Coronary artery (tissue), 2 donors: Measurements from ENCODE around the gene ZBTB48.
A peak's percentile ranks its signal among the peaks of the same experiment; 100 is the strongest.

ENCODE experiments used
- DNase-seq: peaks from one replicate; pipeline ENCODE4 v3.0.0-alpha.2; 2017; ENCODE audit warnings: low spot score
- H3K27ac ChIP-seq, 2 donors: fragments of 200-600 bp; sonication (generic); one replicate each; pipeline ENCODE4 v1.5.1; 2016 to 2019
- H3K4me3 ChIP-seq: fragments of 200-600 bp; sonication (generic); 2 replicates; pipeline ENCODE4 v1.5.1; 2016; ENCODE audit warnings: mild to moderate bottlenecking, moderate library complexity
- CTCF ChIP-seq: fragments of 200-600 bp; sonication (generic); IDR thresholded peaks from one replicate; pipeline ENCODE4 v1.5.1; 2019; ENCODE audit warnings: antibody characterized with exemption

Gene ZBTB48

GRCh38 chr1:6572653-6573383, 7.0 kb upstream of the ZBTB48 start:
- no peak overlapping the region for H3K27ac ChIP-seq
- no peak for DNase-seq
- H3K4me3 ChIP-seq = no peak overlapping the region
- no peak for TF ChIP-seq CTCF

DNA sequence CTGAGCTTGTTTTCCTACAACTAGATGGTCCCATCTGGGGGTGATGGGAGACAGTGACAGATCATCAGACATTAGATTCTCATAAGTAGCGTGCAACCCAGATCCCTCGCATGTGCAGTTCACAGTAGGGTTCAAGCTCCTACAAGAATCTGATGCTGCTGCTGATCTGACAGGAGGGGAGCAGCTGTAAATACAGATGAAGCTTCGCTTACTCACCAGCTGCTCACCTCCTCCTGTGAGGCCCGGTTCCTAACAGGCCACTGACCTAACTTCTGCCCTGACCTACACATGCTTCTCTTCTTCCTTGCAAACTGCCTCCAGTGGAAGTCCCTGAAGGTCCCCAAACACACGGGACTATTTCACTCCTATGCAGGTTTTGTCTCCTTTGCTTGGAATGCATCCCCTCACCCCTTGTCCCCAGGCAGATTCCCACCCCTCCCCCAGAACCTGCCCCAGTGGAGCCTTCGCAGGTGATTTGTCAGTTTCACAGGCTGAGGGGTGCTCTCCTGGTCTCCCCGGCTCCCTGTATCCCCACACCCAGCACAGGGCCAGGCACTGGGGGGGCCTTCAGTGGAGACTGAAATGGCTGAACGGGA, 5.7 kb upstream of the ZBTB48 start:
- no peak for TF ChIP-seq CTCF
- Histone ChIP-seq H3K27ac (no peak overlapping the region), H3K4me3 (no peak overlapping the region)
- DNase-seq = no peak

DNA sequence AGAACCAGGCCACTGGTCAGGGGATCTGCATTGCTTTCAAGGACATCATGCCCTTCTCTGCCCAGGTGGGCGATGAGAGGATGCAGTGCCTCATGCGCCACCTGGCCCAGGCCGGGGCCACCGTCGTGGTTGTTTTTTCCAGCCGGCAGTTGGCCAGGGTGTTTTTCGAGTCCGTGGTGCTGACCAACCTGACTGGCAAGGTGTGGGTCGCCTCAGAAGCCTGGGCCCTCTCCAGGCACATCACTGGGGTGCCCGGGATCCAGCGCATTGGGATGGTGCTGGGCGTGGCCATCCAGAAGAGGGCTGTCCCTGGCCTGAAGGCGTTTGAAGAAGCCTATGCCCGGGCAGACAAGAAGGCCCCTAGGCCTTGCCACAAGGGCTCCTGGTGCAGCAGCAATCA, 5.0 kb upstream of the ZBTB48 start:
- Histone ChIP-seq H3K27ac (no peak overlapping the region), H3K4me3 (no peak overlapping the region)
- no peak for DNase-seq
- no peak for TF ChIP-seq CTCF

DNA sequence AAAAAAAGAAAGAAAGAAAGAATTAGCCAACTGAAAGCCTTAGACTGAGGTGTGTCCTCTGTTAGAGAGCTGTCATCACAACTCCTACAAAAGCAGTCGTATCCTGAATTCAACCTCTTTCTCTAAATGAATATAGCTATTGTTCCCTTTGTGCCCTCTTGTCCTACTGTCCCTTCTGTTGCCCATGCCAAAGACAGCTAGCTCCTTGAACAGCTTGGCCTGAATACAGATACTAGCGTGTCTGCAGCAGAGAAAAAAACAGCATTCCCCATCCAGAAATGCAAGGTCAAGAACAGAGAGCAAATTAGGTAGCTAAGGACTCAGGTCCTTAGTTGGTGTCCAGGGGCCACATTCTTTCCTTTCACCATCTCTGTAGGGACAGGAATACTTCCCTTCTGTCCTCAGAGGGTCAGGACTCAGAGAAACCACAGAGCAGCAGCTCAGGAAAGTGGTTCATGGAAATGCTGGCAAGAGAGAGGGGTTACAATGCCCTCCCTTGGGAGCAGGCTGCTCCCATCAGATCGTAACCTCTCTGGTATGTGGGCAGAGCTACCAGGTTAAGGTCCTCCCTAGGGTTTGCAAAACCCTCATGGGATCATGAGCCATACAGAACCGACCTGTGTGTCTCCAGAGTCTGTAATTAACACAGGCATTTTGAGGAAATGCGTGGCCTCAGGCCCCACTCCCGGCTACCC, 1.8 kb upstream of the ZBTB48 start:
- DNase-seq = no peak
- Histone ChIP-seq H3K27ac (no peak overlapping the region), H3K4me3 (no peak overlapping the region)
- TF ChIP-seq CTCF = no peak

DNA sequence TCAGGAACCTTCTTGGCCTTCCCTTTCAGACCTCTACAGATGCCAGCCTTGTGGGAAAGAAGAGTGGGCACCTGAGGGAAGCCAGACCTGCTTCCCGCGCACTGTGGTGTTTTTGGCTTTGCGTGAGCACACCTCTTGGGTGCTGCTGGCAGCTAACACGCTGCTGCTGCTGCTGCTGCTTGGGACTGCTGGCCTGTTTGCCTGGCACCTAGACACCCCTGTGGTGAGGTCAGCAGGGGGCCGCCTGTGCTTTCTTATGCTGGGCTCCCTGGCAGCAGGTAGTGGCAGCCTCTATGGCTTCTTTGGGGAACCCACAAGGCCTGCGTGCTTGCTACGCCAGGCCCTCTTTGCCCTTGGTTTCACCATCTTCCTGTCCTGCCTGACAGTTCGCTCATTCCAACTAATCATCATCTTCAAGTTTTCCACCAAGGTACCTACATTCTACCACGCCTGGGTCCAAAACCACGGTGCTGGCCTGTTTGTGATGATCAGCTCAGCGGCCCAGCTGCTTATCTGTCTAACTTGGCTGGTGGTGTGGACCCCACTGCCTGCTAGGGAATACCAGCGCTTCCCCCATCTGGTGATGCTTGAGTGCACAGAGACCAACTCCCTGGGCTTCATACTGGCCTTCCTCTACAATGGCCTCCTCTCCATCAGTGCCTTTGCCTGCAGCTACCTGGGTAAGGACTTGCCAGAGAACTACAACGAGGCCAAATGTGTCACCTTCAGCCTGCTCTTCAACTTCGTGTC, 995 bp upstream of the ZBTB48 start:
- H3K4me3 ChIP-seq = peak overlapping the region; percentile 96
- DNase-seq = no peak
- peak overlapping the region; percentile 93 to 98 for H3K27ac ChIP-seq
- TF ChIP-seq CTCF = no peak

DNA sequence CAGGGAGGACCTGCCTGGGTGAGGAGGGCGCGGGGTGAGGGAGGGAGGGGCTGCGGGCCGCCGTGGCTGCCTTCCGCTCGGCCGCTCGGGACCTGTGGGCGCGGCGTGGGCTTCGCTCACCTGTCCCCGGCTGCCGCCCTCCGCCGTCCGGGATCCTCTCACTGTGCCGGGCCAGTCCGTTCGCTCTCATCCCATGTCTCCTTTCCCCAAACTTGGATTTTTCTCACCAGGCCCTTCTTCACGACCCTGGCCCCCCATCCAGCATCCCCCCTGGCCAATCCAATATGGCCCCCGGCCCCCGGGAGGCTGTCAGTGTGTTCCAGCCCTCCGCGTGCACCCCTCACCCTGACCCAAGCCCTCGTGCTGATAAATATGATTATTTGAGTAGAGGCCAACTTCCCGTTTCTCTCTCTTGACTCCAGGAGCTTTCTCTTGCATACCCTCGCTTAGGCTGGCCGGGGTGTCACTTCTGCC, 362 bp downstream of the ZBTB48 start:
- TF ChIP-seq CTCF = no peak
- peak overlapping the region; percentile 93 to 98 for H3K27ac ChIP-seq
- no peak for DNase-seq
- H3K4me3 ChIP-seq = peak overlapping the region; percentile 96
